Measurements from ENCODE around the gene ATP6V0A4. TPM values are rescaled to one million over a fixed set of nuclear protein-coding genes. Genes with fewer than 3 reads are reported as not detected.
"Not testable (repeated sequence)": the region's sequence is repeated elsewhere in the genome, so short reads cannot be mapped to it uniquely, and the experiment has no call there.

ATP6V0A4 gene
- total RNA-seq, 1 donor from 2014 or later, result 11.5 TPM

- no peak for DNase-seq (ENCODE audit: low read depth)
These were observed 4.7 kb upstream of the ATP6V0A4 start for GRCh38 chr7:138802706-138803105.

- DNase-seq (ENCODE audit: low read depth), result no peak
These were observed 3.3 kb upstream of the ATP6V0A4 start for GRCh38 chr7:138801256-138801655.

GRCh38 chr7:138799336-138800000 is 1.5 kb upstream of the ATP6V0A4 start:
- DNase-seq (ENCODE audit: low read depth), result peak; percentile 88

- DNase-seq (ENCODE audit: low read depth), result peak; percentile 25
These were observed 840 bp upstream of the ATP6V0A4 start for GRCh38 chr7:138798836-138799235.

GRCh38 chr7:138797046-138797445 is 950 bp downstream of the ATP6V0A4 start:
- DNase-seq (ENCODE audit: low read depth), result not testable (repeated sequence)

- DNase-seq (ENCODE audit: low read depth), result peak; percentile 80
These were observed 1.9 kb downstream of the ATP6V0A4 start for GRCh38 chr7:138796038-138796615.

- peak; percentile 38 for DNase-seq (ENCODE audit: low read depth)
These were observed 12.2 kb downstream of the ATP6V0A4 start for GRCh38 chr7:138785587-138786437.

- peak; percentile 61 for DNase-seq (ENCODE audit: low read depth)
These were observed 13.3 kb downstream of the ATP6V0A4 start for GRCh38 chr7:138784692-138785091.

GRCh38 chr7:138781004-138781403 is 17.0 kb downstream of the ATP6V0A4 start:
- DNase-seq (ENCODE audit: low read depth), result no peak

- no peak for DNase-seq (ENCODE audit: low read depth)
These were observed 21.7 kb downstream of the ATP6V0A4 start for GRCh38 chr7:138776166-138776833.

GRCh38 chr7:138773817-138774216 is 24.2 kb downstream of the ATP6V0A4 start:
- no peak for DNase-seq (ENCODE audit: low read depth)

- DNase-seq (ENCODE audit: low read depth), result no peak
These were observed 24.8 kb downstream of the ATP6V0A4 start for GRCh38 chr7:138773176-138773575.

GRCh38 chr7:138770904-138771303 is 27.1 kb downstream of the ATP6V0A4 start:
- DNase-seq (ENCODE audit: low read depth), result no peak

- DNase-seq (ENCODE audit: low read depth), result no peak
These were observed 29.8 kb downstream of the ATP6V0A4 start for GRCh38 chr7:138768241-138768640.

GRCh38 chr7:138756591-138757242 is 41.3 kb downstream of the ATP6V0A4 start:
- peak; percentile 38 for DNase-seq (ENCODE audit: low read depth)

- peak; percentile 58 for DNase-seq (ENCODE audit: low read depth)
These were observed 42.0 kb downstream of the ATP6V0A4 start for GRCh38 chr7:138755842-138756590.

GRCh38 chr7:138755331-138755747 is 42.7 kb downstream of the ATP6V0A4 start:
- peak; percentile 84 for DNase-seq (ENCODE audit: low read depth)

GRCh38 chr7:138753610-138754009 is 44.4 kb downstream of the ATP6V0A4 start:
- DNase-seq (ENCODE audit: low read depth), result no peak

GRCh38 chr7:138753150-138753518 is 44.9 kb downstream of the ATP6V0A4 start:
- DNase-seq (ENCODE audit: low read depth), result no peak

GRCh38 chr7:138752518-138753149 is 45.4 kb downstream of the ATP6V0A4 start:
- DNase-seq (ENCODE audit: low read depth), result peak; percentile 97

Measured in renal cortical epithelial cell (primary cell).